PC-3 (cell line): ENCODE results near the gene P3H2. TPM values are rescaled to one million over a fixed set of nuclear protein-coding genes. Genes with fewer than 3 reads are reported as not detected.

Experiments
- ATAC-seq: fragments of 200-7000 bp; cut with Tn5 transposase; 2 replicates; pipeline ENCODE4 v1.9.1; 2020; ENCODE audit warnings: mild to moderate bottlenecking, moderate library complexity
- BruUV-seq: library from RNA; stranded (reverse); fragments of 400-500 nt; replicated peaks from 2 replicates; lab custom pipeline; 2021; lab: Mats Ljungman, UMichigan
- CTCF ChIA-PET: fragments of 300-600 bp; sonication (Branson Sonifier 250); formaldehyde crosslinking; loops from one replicate; lab custom pipeline; 2022; ENCODE audit warnings: antibody characterized with exemption; lab: Charles Lee
- POLR2A ChIA-PET: fragments of 300-600 bp; sonication (Branson Sonifier 250); formaldehyde crosslinking; loops from one replicate; lab custom pipeline; 2022; ENCODE audit warnings: antibody characterized with exemption; ENCODE audit not compliant: unreplicated experiment; lab: Charles Lee
- DNase-seq: peaks from one replicate; pipeline ENCODE4 v3.0.0-alpha.2; 2015
- H2AFZ ChIP-seq: fragments of 300-600 bp; sonication (generic); 2 replicates; pipeline ENCODE4 v1.6.0; 2016; ENCODE audit warnings: antibody characterized with exemption, low read length
- H3F3A ChIP-seq: fragments of 300-600 bp; sonication (generic); one replicate; pipeline ENCODE4 v1.6.0; 2017; ENCODE audit warnings: antibody characterized with exemption, low read length, control low read depth, mild to moderate bottlenecking; ENCODE audit not compliant: unreplicated experiment
- H3K27ac ChIP-seq: fragments of 300-600 bp; sonication (generic); 2 replicates; pipeline ENCODE4 v1.5.1; 2016; ENCODE audit warnings: mild to moderate bottlenecking, low read length
- H3K27me3 ChIP-seq: fragments of 300-600 bp; sonication (generic); 2 replicates; pipeline ENCODE4 v1.6.1; 2016; ENCODE audit warnings: low read length, mixed read lengths
- H3K36me3 ChIP-seq: fragments of 300-600 bp; sonication (generic); 2 replicates; pipeline ENCODE4 v1.6.1; 2016; ENCODE audit warnings: low read depth, mixed run types, low read length, mixed read lengths
- H3K4me1 ChIP-seq: fragments of 300-600 bp; sonication (generic); 2 replicates; pipeline ENCODE4 v1.5.1; 2016; ENCODE audit warnings: low read length; ENCODE audit not compliant: insufficient read depth
- H3K4me2 ChIP-seq: fragments of 300-600 bp; sonication (generic); 2 replicates; pipeline ENCODE4 v1.6.0; 2016; ENCODE audit warnings: low read length
- H3K4me3 ChIP-seq: fragments of 300-600 bp; sonication (generic); 2 replicates; pipeline ENCODE4 v1.5.1; 2016; ENCODE audit warnings: mild to moderate bottlenecking, low read length, mixed read lengths
- H3K79me2 ChIP-seq: fragments of 300-600 bp; sonication (generic); 2 replicates; pipeline ENCODE4 v1.6.1; 2017; ENCODE audit warnings: low read length, mixed read lengths
- H3K9ac ChIP-seq: fragments of 300-600 bp; sonication (generic); 2 replicates; pipeline ENCODE4 v1.6.0; 2016; ENCODE audit warnings: mild to moderate bottlenecking, low read length
- H3K9me2 ChIP-seq: fragments of 300-600 bp; sonication (generic); replicated peaks from 2 replicates; pipeline ENCODE4 v1.6.1; 2016; ENCODE audit warnings: mixed run types, low read length, mixed read lengths
- H3K9me3 ChIP-seq: fragments of 300-600 bp; sonication (generic); 2 replicates; pipeline ENCODE4 v1.6.1; 2016; ENCODE audit warnings: low read length, mixed read lengths
- H4K20me1 ChIP-seq: fragments of 300-600 bp; sonication (generic); 2 replicates; pipeline ENCODE4 v1.6.1; 2016; ENCODE audit warnings: low read length, mixed read lengths
- CTCF ChIP-seq: fragments of 300-600 bp; sonication (generic); conservative IDR thresholded peaks from 2 replicates; pipeline ENCODE4 v1.5.1; 2017; ENCODE audit warnings: antibody characterized with exemption, low read depth, mild to moderate bottlenecking, low read length
- EZH2 ChIP-seq: fragments of 300-600 bp; sonication (generic); IDR thresholded peaks from one replicate; pipeline ENCODE4 v1.6.1; 2017; ENCODE audit warnings: antibody characterized with exemption, mild to moderate bottlenecking, low read length; ENCODE audit not compliant: unreplicated experiment
- EZH2phosphoT487 ChIP-seq: fragments of 300-600 bp; sonication (generic); IDR thresholded peaks from 2 replicates; pipeline ENCODE4 v1.6.1; 2018; ENCODE audit warnings: mild to moderate bottlenecking, antibody characterized with exemption, low read length, borderline replicate concordance
- intact Hi-C: fragments of 100-400 bp; cut with micrococcal nuclease; formaldehyde crosslinking; loops from 2 replicates; pipeline ENCODE4 v1.9.0; 2023
- total RNA-seq: library from RNA; depleted of rRNA; stranded (reverse); fragments of >200 nt; gene quantifications from 2 replicates; pipeline ENCODE4 v1.2.3, GENCODE V29; 2014

P3H2 gene
- total RNA-seq, 1 experiment from 2014 or later = 4.5 TPM

GRCh38 chr3:189983612-189984011, 137.1 kb downstream of the P3H2 start:
- TF ChIP-seq EZH2phosphoT487 (no peak), CTCF (no peak), EZH2 (no peak)
- Histone ChIP-seq H3K4me3 (no peak overlapping the region), H3K9me2 (no peaks in the 10 kb centered on the region), H3K4me1 (peaks cover 31% of the 10 kb centered on the region), H3K36me3 (no peaks in the 10 kb centered on the region), H3F3A (no peaks in the 10 kb centered on the region), H4K20me1 (no peaks in the 10 kb centered on the region), H3K4me2 (no peak overlapping the region), H3K79me2 (no peaks in the 10 kb centered on the region), H2AFZ (no peak overlapping the region), H3K27me3 (no peaks in the 10 kb centered on the region), H3K9me3 (no peaks in the 10 kb centered on the region), H3K27ac (no peak overlapping the region), H3K9ac (no peak overlapping the region)
- intact Hi-C loops = no loop called here
- no TSS peak for BruUV-seq
- CTCF ChIA-PET = no interaction called here
- POLR2A ChIA-PET = interaction anchor here (0.6 kb wide), 1 partner anchor 55 kb away, joined by 17 read pairs; no protein-coding TSS in a partner anchor
- DNase-seq = no peak
- ATAC-seq = no peak

GRCh38 chr3:189982321-189982945, 138.3 kb downstream of the P3H2 start:
- ATAC-seq = no peak
- no TSS peak for BruUV-seq
- Histone ChIP-seq H3K27me3 (no peaks in the 10 kb centered on the region), H3K4me2 (no peak overlapping the region), H3K4me1 (peaks cover 31% of the 10 kb centered on the region), H4K20me1 (no peaks in the 10 kb centered on the region), H2AFZ (no peak overlapping the region), H3F3A (no peaks in the 10 kb centered on the region), H3K9me2 (no peaks in the 10 kb centered on the region), H3K9me3 (no peaks in the 10 kb centered on the region), H3K36me3 (no peaks in the 10 kb centered on the region), H3K4me3 (no peak overlapping the region), H3K27ac (no peak overlapping the region), H3K79me2 (no peaks in the 10 kb centered on the region), H3K9ac (no peak overlapping the region)
- POLR2A ChIA-PET = interaction anchor here (0.6 kb wide), 1 partner anchor 977 kb away, joined by 4 read pairs; no protein-coding TSS in a partner anchor
- no peak for DNase-seq
- CTCF ChIA-PET = interaction anchor here (0.8 kb wide), 1 partner anchor 138 kb away, joined by 3 read pairs; the partner anchor contains the start of gene P3H2
- intact Hi-C loops = no loop called here
- TF ChIP-seq EZH2 (no peak), EZH2phosphoT487 (no peak), CTCF (no peak)

GRCh38 chr3:189981668-189982067, 139.0 kb downstream of the P3H2 start:
- H3K79me2 ChIP-seq = no peaks in the 10 kb centered on the region
- peak overlapping the region; percentile 27; the same call in 1 of the 2 replicates for H3K4me2 ChIP-seq
- peak; percentile 90 for DNase-seq
- H3K36me3 ChIP-seq = no peaks in the 10 kb centered on the region
- no peaks in the 10 kb centered on the region for H3K27me3 ChIP-seq
- no peaks in the 10 kb centered on the region for H3K9me3 ChIP-seq
- no peak overlapping the region for H2AFZ ChIP-seq
- CTCF ChIA-PET = interaction anchor here (0.8 kb wide), 1 partner anchor 139 kb away, joined by 3 read pairs; the partner anchor contains the start of gene P3H2
- intact Hi-C loops = no loop called here
- no peaks in the 10 kb centered on the region for H3F3A ChIP-seq
- ATAC-seq = peak; percentile 84
- H3K9ac ChIP-seq = no peak overlapping the region
- BruUV-seq = no TSS peak
- POLR2A ChIA-PET = interaction anchor here (0.6 kb wide), 1 partner anchor 978 kb away, joined by 4 read pairs; no protein-coding TSS in a partner anchor
- H3K27ac ChIP-seq = peak overlapping the region; percentile 5; the same call in 1 of the 2 replicates
- H4K20me1 ChIP-seq = no peaks in the 10 kb centered on the region
- H3K4me3 ChIP-seq = no peak overlapping the region
- H3K4me1 ChIP-seq = peaks cover 28% of the 10 kb centered on the region
- no peaks in the 10 kb centered on the region for H3K9me2 ChIP-seq
- TF ChIP-seq EZH2phosphoT487 (no peak), EZH2 (no peak), CTCF (no peak)
